Measurements from ENCODE around the gene IFI35. TPM values are rescaled to one million over a fixed set of nuclear protein-coding genes. Genes with fewer than 3 reads are reported as not detected.
A peak's percentile ranks its signal among the peaks of the same experiment; 100 is the strongest.

Gene IFI35
- total RNA-seq (2021), result 3.0 to 4.7 TPM (median 3.8 TPM) in 3 replicates
- Bru-seq, nascent RNA, result percentile 34 among the genes with signal in this experiment
- long read RNA-seq, experiment 1, partial matches to known transcripts, result 1 of 6 reads
- long read RNA-seq, experiment 1, other reads (novel, unspliced or antisense), result 1 of 6 reads
- long read RNA-seq, experiment 2, partial matches to known transcripts, result 0 of 1 reads
- long read RNA-seq, experiment 2, other reads (novel, unspliced or antisense), result 0 of 1 reads
- long read RNA-seq, experiment 3, transcript IFI35-204 (7 exons, 1,232 nt), result major isoform, 6 of 10 reads
- long read RNA-seq, experiment 3, partial matches to known transcripts, result 1 of 10 reads
- long read RNA-seq, experiment 3, other reads (novel, unspliced or antisense), result 2 of 10 reads

GRCh38 chr17:43006639-43007551 lies at the start of gene IFI35:
IFI35 (plus strand) TSS chr17:43006784; CDS start chr17:43006948, 164 bp downstream.
- H3K27me3 Mint-ChIP-seq (ENCODE audit: low read depth), result no peaks in the 10 kb centered on the region
- CTCF ChIA-PET, result interaction anchor here (1.2 to 2.0 kb wide), 4 partner anchors 9 to 27 kb away, joined by 5 to 14 read pairs (median 7); partner anchors contain the start of genes RPL27 and VAT1
- peak; percentile 84 for TF ChIP-seq ETV6 (CRISPR knock-in tag; IDR thresholded peaks at IDR 0.05)
- no peak for TF ChIP-seq CTCF (IDR thresholded peaks at IDR 0.05)
- no peak for TF ChIP-seq ZNF317 (CRISPR knock-in tag; IDR thresholded peaks at IDR 0.05; ENCODE audit: borderline replicate concordance, low read depth)
- TF ChIP-seq NFE2L1 (CRISPR knock-in tag; IDR thresholded peaks at IDR 0.05), result no peak
- no peak for TF ChIP-seq NR1H2 (CRISPR knock-in tag; IDR thresholded peaks at IDR 0.05)
- no peak for TF ChIP-seq ZBTB43 (CRISPR knock-in tag; IDR thresholded peaks at IDR 0.05)
- no peak for TF ChIP-seq OVOL2 (CRISPR knock-in tag; IDR thresholded peaks at IDR 0.05; ENCODE audit: borderline replicate concordance)
- TF ChIP-seq IRF2 (CRISPR knock-in tag; IDR thresholded peaks at IDR 0.05; ENCODE audit: borderline replicate concordance, low read depth), result no peak
- no peak for TF ChIP-seq SMAD3 (CRISPR knock-in tag; IDR thresholded peaks at IDR 0.05; ENCODE audit: borderline replicate concordance)
- TF ChIP-seq, protein P1, sequence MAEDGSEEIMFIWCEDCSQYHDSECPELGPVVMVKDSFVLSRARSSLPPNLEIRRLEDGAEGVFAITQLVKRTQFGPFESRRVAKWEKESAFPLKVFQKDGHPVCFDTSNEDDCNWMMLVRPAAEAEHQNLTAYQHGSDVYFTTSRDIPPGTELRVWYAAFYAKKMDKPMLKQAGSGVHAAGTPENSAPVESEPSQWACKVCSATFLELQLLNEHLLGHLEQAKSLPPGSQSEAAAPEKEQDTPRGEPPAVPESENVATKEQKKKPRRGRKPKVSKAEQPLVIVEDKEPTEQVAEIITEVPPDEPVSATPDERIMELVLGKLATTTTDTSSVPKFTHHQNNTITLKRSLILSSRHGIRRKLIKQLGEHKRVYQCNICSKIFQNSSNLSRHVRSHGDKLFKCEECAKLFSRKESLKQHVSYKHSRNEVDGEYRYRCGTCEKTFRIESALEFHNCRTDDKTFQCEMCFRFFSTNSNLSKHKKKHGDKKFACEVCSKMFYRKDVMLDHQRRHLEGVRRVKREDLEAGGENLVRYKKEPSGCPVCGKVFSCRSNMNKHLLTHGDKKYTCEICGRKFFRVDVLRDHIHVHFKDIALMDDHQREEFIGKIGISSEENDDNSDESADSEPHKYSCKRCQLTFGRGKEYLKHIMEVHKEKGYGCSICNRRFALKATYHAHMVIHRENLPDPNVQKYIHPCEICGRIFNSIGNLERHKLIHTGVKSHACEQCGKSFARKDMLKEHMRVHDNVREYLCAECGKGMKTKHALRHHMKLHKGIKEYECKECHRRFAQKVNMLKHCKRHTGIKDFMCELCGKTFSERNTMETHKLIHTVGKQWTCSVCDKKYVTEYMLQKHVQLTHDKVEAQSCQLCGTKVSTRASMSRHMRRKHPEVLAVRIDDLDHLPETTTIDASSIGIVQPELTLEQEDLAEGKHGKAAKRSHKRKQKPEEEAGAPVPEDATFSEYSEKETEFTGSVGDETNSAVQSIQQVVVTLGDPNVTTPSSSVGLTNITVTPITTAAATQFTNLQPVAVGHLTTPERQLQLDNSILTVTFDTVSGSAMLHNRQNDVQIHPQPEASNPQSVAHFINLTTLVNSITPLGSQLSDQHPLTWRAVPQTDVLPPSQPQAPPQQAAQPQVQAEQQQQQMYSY (CRISPR knock-in tag; IDR thresholded peaks at IDR 0.05), result 0 out of 2 replicates have a peak, but pooled peaks have one; percentile 15
- TF ChIP-seq, protein P2, sequence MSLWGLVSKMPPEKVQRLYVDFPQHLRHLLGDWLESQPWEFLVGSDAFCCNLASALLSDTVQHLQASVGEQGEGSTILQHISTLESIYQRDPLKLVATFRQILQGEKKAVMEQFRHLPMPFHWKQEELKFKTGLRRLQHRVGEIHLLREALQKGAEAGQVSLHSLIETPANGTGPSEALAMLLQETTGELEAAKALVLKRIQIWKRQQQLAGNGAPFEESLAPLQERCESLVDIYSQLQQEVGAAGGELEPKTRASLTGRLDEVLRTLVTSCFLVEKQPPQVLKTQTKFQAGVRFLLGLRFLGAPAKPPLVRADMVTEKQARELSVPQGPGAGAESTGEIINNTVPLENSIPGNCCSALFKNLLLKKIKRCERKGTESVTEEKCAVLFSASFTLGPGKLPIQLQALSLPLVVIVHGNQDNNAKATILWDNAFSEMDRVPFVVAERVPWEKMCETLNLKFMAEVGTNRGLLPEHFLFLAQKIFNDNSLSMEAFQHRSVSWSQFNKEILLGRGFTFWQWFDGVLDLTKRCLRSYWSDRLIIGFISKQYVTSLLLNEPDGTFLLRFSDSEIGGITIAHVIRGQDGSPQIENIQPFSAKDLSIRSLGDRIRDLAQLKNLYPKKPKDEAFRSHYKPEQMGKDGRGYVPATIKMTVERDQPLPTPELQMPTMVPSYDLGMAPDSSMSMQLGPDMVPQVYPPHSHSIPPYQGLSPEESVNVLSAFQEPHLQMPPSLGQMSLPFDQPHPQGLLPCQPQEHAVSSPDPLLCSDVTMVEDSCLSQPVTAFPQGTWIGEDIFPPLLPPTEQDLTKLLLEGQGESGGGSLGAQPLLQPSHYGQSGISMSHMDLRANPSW (CRISPR knock-in tag; conservative IDR thresholded peaks at IDR 0.05; ENCODE audit: low read depth), result no peak
- TF ChIP-seq ZNF425 (CRISPR knock-in tag; conservative IDR thresholded peaks at IDR 0.05), result no peak
- TF ChIP-seq TEAD1 (CRISPR knock-in tag; IDR thresholded peaks at IDR 0.05), result no peak
- no peak for TF ChIP-seq EMX1 (CRISPR knock-in tag; IDR thresholded peaks at IDR 0.05)
- TF ChIP-seq ZNF138 (CRISPR knock-in tag; conservative IDR thresholded peaks at IDR 0.05), result no peak
- peak; percentile 62; the same call in 1 of the 2 replicates for TF ChIP-seq GABPB1 (CRISPR knock-in tag; IDR thresholded peaks at IDR 0.05)
- TF ChIP-seq NR2C2 (CRISPR knock-in tag; IDR thresholded peaks at IDR 0.05), result no peak
- TF ChIP-seq, protein P3, sequence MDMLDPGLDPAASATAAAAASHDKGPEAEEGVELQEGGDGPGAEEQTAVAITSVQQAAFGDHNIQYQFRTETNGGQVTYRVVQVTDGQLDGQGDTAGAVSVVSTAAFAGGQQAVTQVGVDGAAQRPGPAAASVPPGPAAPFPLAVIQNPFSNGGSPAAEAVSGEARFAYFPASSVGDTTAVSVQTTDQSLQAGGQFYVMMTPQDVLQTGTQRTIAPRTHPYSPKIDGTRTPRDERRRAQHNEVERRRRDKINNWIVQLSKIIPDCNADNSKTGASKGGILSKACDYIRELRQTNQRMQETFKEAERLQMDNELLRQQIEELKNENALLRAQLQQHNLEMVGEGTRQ (CRISPR knock-in tag; IDR thresholded peaks at IDR 0.05), result no peak

More at GRCh38 chr17:43006639-43007551, at the start of gene IFI35:
- DNase-seq (ENCODE audit: low spot score) (peak; percentile 76), ATAC-seq (peak; percentile 51)
- POLR2A ChIA-PET, result interaction anchor here (1.7 to 1.9 kb wide), 2 partner anchors 9 to 15 kb away, joined by 5 to 10 read pairs; partner anchors contain the start of genes RPL27 and VAT1
- Mint-ChIP-seq H3K4me3 (peak within 1 kb of the TSS; percentile 68), H3K4me1 (peaks cover 8% of the 10 kb centered on the region), H3K9me3 (no peaks in the 10 kb centered on the region), H3K36me3 (peaks cover 21% of the 10 kb centered on the region), H3K27ac (peak within 1 kb of the TSS; percentile 96)

Data from WTC11 (cell line).